NCI-H345 (cell line): ENCODE measurements around the gene PNKD.

Source experiments
- DNase-seq: peaks from one replicate; lab custom pipeline; 2025; lab: John Stamatoyannopoulos, UW

Gene PNKD

DNA sequence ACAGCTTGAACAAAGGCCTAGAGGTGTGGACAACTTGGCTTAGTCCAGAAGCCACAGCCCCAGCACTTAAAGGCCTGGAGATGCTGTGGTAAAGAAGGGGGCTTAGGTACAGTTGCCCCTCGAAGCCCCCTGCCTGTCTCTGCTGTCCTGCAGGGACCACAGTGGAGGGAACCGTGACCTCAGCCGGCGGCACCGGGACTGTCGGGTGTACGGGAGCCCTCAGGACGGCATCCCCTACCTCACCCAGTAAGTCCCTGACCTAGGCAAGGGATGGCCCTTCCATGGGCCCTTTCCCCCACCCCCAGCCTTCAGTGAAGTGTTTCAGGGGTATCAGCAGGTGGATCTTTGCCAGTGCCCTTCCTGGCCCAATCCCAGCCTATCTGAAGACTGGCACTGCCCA, 71.1 kb downstream of the PNKD start:
- DNase-seq: no peak

DNA sequence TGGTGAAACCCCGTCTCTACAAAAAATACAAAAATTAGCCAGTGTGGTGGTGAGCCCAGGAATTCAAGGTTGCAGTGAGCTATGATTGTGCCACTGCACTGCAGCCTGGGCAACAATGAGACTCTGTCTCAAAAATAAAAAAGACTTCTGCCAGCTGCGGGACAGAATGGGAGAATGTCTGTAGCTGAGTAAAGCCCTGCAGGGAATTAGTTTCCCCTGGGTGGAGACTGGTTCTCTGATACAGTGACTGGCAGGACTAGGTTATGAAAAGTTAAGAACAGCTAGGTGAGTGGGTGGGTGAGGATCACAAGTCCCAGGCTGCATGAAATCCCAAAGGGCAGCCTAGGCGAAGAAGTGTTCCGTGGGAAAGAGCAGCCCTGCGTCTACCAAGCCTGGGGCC, 72.5 kb downstream of the PNKD start:
- no peak for DNase-seq

DNA sequence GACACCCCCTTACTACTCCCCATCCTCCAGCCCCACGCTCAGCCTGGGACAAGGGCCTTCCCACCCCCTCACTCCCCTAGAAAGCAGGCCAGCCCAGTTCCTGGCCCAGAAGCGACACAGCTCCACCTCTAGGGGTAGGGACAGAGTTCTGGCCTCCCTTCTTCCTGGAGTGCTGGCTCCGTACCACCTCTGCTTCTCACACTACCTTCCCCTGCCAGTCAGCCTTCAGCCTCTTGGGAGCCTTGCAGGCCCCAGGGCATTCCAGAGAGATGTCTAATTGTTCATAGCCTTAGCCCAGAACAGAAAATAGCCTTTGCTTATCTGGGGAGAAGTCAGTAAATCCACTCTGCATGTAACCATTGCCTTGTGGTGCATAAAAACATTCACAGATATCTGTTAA, 73.3 kb downstream of the PNKD start:
- DNase-seq: no peak

DNA sequence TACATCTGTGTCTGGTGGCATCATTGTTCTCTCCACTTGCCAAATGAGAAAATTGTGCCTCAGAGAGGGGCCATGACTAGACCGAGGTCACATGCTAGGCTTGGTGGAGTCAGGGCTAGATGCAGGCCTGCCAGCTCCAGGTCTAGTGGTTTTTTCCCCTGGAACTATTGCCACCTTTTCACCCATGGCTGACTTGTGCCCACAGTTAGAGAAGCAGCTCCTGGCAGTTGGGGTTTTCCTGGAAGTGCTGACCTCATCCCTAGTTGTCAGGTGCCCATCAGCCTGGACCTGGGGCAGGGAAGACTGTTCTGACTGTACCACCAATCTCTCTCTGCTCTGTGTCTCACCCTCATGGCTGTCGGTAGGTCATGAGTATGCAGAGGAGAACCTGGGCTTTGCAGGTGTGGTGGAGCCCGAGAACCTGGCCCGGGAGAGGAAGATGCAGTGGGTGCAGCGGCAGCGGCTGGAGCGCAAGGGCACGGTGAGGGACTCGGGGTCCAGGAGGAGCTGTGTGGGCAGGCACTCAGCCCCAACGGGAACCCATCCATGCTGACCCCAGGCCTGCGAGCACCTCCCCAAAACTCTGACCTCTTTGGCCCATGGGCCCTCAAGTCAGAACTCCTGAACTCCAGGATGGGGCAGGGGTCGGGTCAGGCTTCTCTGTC, 73.9 kb downstream of the PNKD start:
- no peak for DNase-seq

DNA sequence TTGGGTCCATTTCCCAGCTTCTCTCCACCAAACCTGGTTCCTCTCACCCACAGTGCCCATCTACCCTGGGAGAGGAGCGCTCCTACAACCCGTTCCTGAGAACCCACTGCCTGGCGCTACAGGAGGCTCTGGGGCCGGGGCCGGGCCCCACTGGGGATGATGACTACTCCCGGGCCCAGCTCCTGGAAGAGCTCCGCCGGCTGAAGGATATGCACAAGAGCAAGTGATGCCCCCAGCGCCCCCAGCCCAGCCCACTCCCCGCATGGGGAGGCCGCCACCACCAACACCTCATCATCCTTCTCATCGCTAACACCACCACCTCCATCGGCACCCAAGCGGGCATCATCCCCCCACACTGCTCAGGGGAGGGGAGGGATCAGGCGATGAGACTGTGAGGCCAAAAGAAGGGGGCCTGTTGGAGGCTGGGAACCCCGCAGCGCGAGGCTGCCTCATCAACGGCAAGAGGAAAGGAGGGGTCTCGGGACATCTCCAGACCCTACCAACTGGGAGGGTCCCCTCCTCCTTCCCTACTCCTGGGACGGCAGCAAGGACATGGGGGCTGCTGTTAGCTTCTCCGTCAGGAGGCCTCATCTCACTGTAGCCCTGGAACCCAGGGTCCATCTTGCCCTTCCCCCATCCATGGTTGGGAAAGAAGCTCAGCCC, 74.6 kb downstream of the PNKD start:
- no peak for DNase-seq

DNA sequence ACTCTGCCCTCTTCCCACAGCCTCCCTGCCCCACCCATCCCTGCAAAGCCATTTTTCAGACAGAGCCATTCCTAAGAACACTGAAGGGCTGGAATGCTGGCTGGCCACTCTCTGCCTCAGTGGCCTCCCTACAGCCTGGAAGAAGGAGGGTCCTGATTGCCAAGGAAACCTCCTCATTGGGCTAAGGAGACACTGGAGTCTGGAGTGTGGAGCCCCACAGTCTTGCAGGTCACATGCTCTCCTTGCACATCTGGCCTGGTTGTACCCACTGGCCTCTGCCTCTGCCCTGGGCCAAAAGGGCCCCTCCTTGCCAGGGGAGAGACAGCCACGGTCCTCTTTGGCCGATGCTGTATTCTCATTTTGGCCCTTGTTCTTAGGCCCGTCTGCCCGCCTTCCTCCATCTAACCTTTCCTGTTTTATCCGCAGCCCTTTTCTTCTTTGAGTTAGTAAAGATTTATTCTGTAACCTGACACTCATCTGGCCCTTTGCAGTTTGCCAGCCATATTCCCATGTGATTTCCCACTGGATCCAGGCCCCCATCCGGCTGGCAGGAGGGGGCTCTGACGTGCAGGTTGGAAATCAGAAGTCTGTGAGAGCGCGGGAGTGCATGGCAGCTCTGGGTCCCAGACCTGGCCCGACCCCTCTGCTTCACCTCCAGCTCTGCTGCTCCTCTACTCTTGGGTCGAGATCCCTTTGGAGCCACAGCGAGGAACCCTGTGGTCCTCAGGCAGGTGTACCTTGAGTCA, 75.3 kb downstream of the PNKD start:
- no peak for DNase-seq

DNA sequence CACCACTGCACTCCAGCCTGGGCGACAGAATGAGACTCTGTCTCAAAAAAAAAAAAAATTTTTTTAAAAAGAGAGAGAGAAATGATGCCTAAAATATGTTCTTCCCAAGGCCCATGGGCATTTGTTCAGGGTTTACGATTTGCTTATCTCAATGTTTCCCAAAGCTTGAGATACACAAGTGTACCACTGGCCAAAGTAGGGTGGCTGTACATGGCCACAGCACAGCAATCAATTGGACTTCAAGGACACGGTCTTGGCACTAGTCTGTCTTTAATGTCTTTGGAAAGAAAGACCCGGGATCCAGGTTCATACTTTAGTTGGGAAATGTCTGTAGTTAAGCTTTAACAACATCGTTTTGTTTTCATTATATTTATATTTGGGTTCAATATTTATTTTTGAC, 76.9 kb downstream of the PNKD start:
- DNase-seq: no peak

DNA sequence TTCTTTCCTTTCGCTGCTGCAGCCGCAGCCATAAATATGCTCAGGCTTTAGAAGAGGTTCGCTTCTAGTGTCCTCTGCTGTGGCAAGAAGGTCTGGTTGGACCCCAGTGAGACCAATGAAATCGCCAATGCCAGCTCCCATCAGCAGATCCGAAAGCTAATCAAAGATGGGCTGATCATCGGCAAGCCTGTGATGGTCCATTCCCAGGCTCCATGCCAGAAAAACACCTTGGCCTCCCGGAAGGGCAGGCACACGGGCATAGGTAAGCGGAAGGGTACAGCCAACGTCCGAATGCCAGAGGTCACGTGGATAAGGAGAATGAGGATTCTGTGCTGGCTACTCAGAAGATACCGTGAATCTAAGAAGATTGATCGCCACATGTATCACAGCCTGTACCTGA, 83.7 kb downstream of the PNKD start:
- DNase-seq: no peak

DNA sequence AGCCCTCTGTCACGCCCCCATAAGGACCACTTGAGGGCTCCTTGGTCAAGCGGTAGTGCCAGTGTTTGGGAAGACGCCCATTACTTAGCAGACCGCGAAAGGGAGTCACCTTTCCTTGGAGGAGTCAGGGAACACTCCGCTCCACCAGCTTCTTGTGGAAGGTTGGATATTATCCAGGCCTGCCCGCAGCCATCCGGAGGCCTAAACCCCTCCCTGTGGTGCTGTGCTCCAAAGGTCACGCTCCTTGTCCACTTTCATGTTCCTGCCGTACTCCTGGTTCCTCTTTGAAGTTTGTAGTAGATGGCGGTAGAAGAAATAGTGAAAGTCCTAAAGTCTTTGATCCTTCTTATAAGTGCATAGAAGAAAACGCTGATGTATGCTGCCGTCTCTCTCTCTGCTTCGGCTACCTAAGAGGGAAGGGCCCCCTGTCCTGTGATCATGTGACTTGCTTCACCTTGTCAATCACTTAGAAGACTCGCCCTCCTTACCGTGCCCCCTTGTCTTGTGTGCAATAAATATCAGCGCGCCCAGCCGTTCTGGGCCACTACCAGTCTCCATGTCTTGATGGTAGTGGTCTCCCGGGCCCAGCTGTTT, 84.6 kb downstream of the PNKD start:
- no peak for DNase-seq

DNA sequence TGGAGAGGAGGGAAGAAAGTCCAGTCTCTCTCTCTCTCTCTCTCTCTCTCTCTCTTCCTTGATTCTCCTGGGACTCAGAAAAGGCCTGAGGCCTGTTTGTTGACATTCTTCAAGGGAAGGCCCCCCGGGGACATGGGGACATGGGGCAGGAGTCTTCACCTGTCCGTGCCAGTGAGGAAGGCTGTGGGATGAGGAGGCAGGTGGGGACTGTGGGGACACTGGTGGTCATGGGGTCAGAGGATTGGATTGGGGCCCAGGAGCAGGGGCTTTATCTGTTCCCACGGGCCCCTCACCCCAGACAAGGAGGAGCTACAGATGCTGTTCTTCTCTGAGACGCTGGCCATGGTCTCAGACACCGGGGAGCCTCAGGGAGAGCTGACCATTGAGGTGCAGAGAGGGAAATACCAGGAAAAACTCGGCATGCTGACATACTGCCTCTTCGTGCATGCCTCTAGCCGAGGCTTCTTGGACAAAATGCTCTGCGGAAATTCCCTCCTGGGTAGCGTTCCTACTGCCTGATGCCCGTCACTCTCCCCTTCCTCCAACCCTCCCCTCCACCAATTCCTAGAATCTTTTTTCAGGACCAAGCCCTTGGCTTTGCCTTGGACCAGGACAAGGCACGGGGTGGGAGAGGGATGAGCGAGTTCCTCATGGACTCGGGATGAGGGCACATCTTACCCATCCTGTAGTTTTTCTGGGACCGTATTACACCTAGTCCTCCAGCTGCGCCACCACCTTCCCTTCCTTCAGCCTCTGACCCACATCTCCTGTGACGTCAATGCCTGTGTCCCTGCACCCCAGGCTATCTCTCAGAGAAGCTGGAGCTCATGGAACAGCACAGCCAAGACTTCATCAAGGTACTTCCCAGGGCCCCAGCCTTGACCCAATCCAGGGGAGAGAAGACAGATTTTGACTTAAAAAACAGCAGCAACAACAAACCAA, 87.2 kb downstream of the PNKD start:
- DNase-seq: no peak

DNA sequence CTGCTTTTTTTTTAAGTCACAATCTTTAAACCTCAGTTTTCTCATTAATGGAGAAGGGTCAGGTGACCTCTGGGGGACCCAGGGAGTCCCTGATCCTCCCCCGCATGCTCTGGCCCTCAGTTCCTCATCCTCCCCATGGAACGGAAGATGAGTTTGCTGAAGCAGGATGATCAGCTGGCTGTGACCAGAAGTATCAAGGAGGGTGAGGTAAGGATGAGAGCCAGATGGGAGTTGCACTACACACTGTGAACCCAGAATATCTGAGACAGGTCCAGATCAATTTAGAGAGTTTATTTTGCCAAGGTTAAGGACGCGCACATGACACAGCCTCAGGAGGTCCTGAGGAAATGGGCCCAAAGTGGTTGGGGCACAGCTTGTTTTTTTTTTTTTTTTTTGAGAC, 90.1 kb downstream of the PNKD start:
- no peak for DNase-seq

DNA sequence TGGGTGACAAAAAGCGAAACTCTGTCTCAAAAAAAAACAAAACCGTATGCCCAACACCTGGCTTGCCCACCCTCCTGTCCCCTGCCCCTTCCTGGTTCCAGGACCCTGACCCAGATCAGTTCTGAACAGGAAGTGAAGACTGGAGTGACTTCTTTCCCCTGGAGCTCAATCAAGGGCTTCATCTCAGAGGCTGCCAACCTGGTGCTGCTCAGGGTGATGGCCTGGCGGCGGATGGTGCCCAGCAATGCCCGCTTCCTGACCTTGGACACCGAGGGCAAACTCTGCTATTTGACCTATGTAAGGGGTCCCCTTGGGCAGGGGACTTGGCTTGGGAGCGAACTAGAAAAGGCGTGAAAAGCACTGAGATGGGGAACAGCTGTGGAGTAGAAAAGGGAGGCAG, 92.3 kb downstream of the PNKD start:
- no peak for DNase-seq

DNA sequence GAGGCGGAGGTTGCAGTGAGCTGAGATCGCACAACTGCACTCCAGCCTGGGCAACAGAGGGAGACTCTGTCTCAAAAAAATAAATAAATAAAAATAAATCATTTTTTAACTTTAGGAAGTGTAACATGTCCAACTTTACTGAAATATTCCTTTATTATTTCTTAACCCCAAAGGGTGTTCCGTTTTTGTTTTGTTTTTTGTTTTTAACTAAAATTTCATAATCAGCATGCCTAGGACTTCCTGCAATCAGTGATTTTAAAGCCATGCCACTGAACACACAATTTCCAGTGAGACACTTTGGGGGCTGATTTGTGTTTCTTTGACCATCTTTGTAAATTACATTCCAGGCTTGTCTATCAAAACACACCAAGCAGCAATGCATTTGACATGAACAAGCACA, 93.4 kb downstream of the PNKD start:
- DNase-seq: no peak

DNA sequence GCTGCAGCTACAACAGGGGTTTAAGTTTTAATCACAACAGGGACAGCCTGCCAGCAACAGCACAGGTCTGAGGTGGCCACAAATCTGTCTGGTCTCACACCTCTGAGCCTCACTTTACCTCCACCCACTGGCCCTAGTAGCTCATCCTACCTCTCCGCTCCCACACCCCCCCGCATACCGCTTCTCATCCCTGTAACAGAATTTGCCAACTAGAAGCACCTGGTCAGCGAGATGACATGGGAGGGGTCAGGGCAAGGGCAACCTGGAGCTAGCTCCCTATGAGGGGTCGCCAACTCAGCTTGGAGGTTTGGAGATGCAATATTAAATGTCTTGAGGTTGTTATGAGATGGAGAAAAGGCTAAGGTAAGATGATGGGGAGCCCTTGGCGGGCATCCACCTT, 93.9 kb downstream of the PNKD start:
- no peak for DNase-seq

DNA sequence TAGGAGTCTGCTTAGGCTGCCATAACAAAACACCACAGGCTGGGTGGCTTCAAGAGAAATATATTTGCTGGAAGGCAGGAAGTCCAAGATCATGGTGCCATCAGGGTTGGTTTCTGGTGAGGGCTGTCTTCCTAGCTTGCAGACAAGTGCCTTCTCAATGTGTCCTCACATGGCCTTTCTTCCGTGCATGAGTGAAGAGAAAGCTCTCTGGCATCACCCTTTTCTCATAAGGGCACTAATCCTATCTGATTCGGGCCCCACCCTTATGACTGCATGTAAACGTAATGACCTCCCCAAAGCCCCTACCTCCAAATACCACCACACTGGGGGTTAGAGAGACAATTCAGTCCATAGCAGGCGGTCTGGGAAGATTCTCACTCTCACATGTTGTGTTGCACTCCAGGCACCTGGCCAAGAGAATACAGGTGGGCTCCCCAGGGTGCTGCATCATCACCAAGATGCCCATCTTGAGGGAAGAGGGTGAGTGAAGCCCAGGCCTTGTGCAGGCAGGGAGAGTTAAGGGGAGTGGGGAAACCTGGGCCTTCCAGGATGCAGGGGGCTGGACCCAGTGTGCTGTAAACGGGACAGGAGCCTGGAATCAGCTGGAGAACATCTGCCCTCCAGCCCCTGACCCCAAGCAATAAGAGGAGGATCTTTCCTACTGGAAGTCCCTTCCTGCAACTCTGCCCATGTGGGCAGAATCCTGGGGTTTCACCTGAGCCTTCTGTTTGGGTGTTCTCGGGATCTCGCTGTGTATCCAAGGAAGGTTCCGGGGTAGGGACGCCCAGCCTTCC, 96.5 kb downstream of the PNKD start:
- no peak for DNase-seq

DNA sequence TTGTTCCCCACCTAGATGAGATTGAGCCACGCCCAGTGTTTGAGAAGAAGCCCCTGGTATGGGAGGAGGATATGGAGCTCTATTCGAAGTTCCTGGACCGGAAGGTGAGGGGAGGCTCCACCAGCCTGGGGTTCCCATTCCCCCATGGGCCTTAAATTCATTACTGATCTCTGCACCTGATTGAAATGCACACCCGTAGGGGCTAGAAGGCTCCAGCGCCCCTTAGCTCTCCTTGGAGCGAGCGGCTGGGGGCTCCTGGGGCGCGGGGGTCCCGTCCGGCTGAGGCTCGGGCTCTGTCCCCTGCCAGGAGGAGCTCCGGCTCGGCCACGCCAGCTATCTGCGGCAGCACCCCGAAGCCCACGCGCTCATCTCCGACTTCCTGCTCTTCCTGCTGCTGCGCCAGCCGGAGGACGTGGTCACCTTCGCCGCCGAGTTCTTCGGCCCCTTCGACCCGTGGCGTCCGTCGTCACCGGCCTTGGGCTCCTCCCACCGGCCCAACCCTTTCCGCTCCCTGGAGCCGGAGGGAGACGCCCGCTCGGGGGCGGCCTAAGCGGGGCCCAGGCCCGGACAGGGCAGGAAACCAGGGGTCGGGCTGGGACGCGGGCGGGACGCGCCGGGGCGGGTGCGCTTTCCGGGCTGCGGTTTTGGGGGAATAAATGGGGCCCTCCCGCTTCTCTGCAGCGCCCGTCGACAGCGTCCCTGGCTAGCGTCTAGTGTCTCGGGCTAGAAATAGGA, 97.3 kb downstream of the PNKD start:
- no peak for DNase-seq

DNA sequence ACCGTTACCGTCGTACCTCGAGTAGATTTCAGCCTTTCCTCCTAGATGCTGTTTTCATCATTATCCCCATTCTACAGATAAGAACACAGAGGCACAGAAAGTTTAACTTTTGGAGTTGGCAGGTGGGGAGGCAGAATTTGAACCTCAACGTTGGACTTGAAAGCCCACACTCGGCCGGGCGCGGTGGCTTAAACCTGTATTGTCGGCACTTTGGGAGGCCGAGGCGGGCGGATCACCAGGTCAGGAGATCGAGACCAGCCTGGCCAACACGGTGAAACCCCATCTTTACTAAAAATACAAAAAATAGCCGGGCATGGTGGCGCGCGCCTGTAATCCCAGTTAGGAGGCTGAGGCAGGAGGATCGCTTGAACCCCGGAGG, 97.8 kb downstream of the PNKD start:
- no peak for DNase-seq

DNA sequence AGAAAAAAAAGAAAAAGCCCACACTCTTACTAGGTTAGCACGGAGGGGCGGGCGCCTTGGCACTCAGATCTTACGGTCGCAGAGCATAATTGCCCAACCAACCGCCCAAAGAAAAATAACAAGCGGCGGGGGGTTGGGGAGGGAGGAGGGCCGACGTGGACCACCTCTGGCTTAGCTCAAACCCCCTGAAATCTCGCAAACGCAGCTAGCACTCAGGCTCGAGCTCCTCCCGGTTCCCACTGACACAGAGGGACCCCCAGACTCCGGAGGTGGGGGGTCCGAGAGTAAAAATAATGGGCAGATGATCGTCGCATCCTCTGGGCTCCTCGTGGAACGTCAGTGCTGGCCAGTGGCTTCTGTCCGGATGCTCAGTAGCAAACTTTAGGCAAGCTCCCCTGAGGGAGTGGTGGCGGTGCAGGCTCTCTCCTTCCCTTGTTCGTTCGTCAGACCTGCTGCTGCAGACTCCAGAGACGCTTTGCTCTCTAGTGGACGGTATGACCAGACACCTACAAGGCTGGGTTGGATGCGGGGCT, 98.4 kb downstream of the PNKD start:
- peak; percentile 64 for DNase-seq

DNA sequence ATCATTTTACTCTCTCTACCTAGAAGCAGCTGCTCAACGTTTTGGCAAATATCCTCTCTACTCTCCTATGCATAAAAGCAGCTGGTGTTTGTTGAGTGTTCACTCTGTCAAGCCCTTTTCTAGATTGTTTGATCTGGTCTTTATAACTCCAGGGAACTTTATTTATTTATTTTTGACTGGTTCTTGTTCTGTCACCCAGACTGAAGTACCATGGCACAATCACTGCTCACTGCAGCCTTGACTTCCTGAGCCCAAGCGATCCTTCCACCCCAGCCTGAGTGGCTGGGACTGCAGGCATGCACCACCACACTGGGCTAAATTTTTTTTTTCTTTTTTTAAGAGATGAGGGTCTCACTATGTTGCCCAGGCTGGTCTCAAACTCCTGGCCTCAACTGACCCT, 99.0 kb downstream of the PNKD start:
- peak; percentile 73 for DNase-seq

DNA sequence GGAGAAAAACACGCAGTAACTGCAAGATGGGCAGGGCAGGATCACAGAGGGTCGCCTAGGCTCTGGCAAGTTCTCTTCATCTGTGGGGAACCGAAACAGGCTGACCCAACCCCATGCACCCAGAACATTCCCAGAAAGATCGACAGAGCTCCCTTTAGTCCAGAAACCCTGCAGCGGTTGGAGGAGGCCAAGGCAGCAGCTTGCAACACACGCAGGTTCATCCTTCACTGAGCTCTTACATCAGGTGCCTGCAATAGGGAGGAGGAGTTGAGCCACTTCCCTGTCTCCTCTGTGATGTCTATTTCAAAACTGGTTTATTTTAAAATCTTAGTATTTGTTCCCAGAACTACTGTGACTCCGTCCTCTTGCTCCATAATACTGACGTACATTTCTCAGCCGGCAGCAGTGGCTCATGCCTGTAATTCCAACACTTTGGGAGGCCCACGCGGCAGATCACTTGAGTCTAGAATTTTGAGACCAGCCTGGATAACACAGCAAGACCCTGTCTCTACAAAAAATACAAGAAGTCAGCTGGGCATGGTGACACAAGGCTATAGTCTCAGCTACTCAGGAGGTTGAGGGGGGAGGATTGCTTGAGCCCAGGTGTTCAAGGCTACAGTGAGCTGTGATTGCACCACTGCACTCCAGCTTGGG, 100.2 kb downstream of the PNKD start:
- DNase-seq: no peak
